ENCODE measurements around the gene PLEKHS1.
"Not testable (repeated sequence)": the region's sequence is repeated elsewhere in the genome, so short reads cannot be mapped to it uniquely, and the experiment has no call there.

PLEKHS1 gene

DNA sequence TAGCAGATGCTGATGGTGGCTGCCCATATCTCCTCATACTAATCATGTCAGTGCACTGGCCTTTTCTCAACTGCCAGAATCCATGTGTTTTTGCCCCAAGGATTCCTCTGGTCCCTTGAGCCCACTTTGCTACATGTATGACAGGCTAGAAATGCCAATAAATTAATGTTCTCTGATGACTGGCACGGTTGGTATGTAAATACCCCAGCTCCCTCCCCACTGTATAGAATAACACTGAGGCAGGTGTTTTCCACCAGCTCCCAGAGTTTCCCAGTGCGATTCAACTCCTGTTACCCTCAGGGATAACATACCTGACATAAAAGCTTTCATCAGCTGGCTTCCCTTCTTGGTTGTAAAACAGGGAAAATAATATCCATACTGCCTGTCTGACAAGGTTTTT, 9.0 kb upstream of the PLEKHS1 start:
- DNase-seq: no peak

DNA sequence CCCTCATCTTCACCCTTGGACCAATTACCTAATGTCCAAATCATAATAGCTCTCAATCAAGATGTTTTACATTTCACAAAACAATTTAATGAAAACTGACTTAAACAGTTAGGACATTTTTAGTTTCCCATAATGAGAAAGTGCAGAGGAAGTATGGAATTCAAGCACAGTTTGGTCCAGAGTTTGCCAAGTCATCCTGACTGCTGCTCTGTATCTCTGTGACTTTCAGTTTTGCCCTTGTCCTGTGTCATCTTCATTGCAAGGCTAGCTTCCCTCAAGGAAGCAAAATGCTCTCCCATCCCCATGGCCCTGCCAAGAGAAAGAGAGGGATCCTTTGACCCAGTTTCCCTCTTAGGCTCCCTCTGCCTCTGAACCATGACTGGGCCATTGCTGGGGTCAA, 7.9 kb upstream of the PLEKHS1 start:
- DNase-seq: no peak

DNA sequence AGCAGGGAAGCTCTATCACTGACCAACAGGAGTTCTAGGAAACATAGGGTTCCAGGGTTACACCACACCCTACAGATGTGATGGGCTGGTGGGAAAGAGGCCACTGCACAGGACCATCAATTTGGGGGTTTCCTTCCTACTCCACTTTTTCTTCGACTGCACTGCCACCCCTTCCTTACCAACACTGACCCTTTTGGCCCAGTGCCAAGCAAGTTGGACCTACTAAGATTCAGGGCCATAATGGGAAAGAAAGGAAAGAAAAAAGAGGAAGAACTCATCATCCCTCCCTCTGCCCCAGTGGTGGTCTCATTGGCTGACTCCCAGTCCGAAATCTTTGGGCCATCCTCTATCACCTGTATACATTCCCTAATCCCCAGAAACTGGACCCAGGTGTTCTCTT, 6.1 kb upstream of the PLEKHS1 start:
- DNase-seq: no peak

DNA sequence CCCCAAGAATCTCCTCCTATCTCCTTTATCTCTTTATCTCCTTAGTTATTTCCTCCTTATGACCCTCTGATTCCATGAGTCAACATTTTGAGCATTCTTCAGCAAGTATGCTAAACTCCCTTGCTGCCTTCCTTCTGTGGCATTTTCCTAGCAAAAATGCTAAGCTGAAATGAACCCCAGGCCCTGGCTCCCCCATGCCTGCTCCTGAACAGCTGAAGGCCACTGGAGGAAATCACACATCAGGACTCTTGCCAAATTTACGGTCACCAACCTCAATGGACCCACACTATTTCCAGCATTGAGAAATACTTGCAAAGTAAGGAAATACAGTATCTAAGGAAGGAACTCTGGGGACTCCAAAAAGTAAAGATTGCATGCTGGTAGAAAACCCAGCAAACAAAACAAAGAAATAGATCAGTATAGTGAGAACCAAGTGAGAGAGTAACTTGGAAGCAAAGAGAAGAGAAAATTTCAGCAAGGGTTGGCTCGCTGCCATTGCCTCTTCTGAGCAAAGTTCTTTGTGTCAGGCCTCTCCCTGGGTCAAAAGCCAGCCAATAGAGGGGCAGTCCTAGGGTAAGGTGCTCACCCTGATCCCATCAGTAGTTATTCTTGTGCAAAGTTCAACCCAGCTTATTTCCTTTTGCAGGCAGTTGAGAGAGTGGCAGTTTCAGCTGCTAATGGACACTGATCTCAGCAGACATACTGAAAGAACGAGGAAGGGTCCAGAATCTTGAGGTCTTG, 5.1 kb upstream of the PLEKHS1 start:
- DNase-seq: no peak

DNA sequence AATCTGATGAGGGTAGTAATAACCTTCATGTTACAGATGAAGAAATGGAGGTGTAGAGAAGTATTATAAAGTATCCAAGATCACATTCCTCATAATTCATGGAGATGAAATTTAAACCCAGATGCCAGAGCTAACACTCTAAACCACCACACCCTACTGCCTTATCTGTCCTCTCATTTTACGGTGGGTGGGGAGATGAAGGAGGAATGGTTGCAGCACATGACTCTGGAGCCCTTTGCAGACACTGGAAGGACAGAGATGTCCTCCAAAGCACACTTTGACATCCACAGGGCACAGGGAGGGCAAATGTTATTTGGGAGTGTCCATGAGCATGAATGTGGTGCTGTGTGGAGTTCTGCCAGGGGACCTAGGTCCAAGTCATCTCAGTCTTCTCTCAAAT, 1.1 kb downstream of the PLEKHS1 start:
- DNase-seq: no peak

DNA sequence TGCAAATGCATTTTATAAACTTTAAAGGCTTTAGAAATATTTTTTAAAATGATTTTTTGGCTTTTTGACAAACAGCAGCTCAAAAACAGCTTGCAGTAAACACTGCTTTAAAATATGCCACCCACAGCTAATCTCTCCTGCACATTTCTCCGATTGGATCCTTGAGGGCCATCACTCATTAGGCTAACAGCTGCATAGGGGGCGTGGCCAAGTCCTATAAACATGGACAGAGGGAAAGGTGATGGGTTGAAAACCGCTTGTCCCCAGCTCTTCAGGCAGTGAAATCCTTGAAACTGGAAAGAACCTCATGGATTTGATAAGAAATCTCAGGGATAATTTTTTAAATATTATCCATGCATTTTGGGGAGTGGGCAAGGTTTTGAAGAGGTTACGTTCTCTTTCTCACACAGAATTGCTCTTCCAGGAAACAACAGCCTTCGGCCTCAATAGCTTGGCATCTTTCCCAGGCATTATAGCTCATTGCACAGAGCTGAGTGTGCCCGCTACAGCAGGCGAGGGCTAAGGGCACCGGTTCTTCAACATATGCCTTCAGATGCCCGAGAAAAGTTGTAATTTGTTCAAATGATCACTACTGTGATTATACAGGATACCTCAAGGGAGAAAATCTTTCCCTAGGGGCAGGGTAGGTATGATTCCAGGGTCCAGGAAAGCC, 1.7 kb downstream of the PLEKHS1 start:
- no peak for DNase-seq

DNA sequence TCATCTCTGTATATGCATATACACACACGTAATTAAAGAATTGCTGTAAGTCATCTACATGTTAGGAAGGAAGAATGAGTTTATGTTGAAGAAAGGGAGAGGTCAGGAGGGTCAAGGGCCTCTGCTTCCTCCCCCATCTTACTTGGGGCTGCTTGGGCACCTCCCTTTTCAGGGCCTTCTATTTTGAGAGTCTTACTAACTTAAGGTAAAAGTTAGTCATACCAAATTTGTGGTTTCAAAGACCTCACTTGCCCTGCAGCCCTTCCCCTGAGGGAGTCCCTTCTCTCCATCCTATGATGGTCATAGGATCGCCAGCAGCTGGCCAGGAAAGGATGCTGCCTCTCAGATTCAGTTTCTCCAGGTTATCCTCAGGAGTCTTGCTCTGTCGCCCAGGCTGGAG, 2.6 kb downstream of the PLEKHS1 start:
- DNase-seq: no peak

DNA sequence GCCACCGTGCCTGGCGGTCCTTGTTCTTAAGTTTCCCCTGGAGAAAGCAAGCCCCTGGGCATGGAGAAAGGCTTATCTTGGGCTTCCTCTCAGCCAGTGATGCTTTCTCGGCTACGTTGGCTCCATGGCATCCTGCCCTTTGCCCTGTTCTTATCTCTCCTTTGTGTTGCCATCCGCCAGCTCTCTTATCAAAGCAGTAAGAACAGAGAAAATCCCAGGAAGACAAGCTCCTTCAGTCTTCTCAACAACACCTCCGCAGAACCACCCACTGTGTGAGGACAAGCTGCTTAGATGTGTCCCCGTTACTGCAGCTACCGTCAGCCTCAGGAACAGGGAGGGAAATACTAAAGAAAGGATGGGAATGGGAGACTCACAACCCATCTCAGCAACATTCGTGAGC, 3.3 kb downstream of the PLEKHS1 start:
- DNase-seq: no peak

DNA sequence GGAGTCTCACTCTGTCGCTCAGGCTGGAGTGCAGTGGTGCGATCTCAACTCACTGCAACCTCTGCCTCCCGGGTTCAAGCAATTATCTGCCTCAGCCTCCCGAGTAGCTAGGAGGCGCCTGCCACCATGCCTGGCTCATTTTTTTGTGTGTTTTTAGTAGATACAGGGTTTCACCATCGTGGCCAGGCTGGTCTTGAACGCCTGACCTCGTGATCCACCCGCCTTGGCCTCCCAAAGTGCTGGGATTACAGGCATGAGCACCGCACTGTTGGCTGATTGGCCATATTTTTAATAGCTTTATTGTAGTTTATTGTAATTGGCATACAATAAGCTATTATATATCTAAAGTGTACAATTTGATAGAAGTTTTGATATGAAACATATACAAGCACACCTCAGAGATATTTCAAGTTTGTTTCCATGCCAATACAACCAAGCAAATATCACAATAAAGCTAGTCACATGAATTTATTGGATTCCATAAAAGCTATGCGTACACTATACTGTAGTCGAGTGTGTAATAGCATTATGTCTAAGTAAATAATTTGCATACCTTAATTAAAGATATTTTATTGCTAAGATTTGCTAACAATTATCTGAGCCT, 5.6 kb downstream of the PLEKHS1 start:
- no peak for DNase-seq

DNA sequence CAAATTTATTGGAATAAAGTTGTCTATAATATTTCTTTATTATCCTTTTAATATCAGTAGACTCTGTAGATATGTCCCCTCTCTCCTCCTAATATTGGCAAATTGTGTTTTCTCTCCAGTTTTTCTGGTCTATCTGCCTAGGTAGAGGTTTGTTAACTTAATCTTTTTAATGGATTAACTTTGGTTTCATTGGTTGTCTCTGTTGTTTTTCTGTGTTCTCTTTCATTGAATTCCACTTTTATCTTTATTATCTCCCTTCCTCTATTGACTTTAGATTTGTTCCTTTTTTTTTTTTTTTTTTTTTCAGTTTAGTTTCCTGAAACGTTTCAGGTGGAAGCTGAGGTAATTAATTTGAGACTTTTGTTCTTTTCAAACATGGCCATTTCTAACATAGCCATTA, 10.6 kb downstream of the PLEKHS1 start:
- DNase-seq: no peak

DNA sequence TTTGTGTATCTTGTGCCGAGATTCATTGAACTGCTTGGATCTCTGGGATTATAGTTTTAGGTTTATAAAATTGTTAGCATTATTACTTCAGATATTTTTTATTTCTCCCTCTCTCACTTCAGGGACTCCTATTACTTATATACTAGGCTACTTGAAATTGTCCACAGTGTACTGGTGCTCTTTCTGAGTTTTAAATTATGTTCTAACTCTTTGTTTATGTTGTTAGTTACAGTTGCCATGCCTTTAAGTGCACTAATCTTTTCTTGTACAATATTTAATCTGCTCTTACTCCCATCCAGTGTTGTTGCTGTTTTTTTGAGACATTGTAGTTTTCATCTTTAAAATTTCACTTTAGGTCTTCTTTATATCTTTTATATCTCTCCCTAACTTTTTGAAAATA, 13.1 kb downstream of the PLEKHS1 start:
- no peak for DNase-seq

DNA sequence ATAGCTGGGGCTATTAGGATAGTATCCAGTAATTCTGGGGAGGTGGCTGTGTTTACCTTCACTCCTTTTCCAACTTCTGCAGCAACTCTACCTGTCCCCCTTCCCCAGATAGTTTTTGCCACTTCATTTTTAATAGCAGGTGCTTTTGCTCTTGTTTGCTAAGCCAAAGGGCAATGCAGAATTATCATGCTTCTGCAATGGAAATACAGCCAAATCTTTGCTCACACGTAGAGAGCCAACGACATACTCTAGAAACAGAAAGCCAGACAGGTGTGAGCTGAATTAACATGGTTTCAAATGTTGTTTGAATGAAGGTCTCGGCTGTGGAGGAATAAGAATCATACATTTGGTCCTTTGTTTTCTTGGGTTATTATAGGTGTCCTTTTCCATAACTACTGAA, 14.4 kb downstream of the PLEKHS1 start:
- DNase-seq: no peak

DNA sequence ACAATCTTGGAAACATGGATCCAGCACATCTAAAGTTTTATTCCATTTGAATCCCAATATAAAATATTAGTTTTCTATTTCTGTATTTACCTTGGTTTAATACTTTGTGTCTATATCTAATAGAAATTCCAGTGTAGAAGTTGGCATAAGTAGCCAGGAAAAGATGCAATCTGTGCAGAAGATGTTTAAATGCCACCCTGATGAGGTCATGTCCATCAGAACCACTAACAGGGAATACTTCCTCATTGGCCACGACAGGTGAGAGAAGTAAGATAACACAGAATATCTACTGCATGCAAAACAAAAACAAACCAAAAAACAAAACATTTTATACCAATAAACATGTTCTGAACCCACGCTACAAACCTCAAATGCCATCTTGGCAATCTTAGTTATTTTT, 15.7 kb downstream of the PLEKHS1 start:
- DNase-seq: no peak

DNA sequence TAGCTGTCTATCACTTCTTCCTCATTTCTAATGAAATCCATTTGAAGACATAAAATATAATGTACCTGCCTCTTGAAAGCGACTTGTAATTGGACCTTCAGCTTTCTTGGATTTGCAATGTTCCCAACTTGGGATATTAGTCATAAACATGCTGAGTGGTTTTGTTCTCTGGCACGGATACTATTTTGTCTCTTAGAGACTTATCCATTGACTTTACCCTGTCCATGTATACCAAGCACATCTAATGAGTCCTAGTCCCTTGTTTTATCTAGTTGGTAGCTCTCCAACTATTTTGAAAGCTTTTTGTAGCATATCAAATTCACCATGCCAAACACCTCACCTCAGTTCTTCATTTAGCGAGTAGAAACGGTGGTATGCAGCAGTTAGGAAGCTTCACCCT, 18.9 kb downstream of the PLEKHS1 start:
- DNase-seq: no peak

DNA sequence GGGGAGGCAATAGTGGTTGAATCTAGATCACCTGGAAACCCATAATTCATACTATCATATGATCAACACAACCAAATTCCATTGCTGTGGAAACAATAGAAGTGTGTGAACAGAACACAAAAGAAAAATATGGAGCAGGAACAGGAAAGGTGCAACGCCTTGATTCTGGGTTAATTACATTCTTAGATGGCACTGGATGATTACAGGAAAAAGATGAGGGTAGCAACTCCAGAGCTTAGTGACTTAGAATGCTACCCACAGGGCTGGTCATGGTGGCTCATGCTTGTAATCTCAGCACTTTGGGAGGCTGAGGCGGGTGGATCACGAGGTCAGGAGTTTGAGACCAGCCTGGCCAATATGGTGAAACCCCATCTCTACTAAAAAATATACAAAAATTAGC, 19.6 kb downstream of the PLEKHS1 start:
- not testable (repeated sequence) for DNase-seq

DNA sequence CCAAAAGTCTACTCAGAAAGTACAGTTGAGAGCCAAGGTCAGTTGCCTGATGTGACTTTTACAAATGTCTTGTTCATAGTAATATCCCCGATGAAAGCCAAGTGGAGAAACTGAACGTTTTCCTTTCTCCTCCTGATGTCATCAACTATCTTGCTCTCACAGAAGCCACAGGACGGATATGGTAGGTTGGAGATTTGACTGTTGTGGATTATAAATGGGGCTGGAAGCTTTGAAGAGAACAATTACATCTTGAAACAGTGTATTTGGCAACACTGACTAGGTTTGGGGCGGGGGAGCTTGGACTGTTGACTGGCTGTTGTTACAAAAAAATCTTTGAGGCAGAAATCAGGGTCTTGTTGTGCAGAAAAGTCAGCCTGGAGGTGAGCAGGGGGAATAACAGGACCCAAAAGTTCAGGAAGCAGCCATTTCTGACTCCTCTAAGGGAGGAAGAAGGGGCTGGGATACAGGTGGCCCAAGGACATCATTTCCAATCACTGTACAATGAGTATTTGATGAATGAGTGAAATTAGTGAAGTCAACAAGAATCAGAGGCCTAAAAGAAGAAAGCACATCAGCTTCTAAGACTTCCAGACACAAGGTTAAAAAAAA, 24.3 kb downstream of the PLEKHS1 start:
- DNase-seq: no peak

DNA sequence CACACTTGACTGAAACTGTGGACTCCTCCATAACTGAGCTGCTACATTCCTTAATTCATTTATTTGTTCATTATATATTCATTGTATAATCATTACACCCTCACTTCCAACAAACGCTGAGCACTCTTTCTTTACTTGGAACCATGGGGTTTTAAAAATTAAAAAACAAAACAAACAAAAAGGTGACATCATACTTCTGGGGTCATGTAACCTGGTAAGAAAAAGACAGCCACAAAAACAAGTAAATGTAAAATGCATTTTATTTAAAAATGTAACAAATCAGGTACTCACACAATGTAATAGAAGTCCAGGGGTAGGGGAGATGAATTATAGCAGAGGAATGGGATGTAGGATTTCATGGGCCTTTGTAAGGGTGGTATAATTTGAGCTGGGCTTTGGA, 25.1 kb downstream of the PLEKHS1 start:
- DNase-seq: no peak

DNA sequence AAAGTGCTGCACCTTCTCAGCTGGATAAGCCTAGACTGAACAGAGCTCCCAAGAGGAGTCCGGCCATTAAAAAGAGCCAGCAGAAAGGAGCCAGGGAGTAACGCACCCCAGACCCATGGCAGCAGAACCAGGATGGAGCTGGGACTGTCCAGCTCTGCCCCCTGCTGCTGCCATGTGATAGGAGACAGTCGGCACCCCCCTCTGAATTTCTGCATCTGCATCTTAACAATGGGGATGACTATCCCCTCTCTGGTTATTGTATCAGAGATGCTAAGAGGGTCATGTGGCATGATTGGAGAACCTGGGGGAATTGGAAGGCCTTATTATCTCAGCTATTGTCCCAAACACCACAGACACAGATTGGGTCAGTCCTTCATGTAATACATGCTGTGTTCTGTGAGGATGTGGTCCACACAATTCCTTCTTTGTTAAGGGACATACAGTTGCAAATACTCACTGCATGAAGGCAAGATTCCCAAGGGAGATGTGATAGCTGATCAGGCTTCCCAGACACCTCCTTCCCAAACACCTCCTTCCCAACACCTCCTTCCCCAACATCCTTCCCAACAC, 29.3 kb downstream of the PLEKHS1 start:
- no peak for DNase-seq

DNA sequence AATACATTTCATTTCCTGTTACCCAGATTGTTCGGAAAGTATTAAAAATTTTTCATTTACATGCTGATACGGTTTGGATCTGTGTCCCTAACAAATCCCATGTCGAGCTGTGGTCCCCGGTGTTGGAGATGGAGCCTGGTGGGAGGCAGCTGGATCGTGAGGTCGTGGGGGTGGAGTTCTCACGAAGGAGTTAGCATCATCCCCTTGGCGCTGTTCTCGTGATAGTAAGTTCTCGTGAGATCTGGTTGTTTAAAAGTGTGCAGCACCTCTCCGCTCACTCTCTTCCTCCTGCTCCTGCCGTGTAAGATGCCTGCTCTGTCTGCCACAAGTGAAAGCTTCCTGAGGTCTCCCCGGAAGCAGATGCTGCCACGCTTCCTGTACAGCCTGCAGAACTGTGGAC, 30.9 kb downstream of the PLEKHS1 start:
- DNase-seq: no peak

DNA sequence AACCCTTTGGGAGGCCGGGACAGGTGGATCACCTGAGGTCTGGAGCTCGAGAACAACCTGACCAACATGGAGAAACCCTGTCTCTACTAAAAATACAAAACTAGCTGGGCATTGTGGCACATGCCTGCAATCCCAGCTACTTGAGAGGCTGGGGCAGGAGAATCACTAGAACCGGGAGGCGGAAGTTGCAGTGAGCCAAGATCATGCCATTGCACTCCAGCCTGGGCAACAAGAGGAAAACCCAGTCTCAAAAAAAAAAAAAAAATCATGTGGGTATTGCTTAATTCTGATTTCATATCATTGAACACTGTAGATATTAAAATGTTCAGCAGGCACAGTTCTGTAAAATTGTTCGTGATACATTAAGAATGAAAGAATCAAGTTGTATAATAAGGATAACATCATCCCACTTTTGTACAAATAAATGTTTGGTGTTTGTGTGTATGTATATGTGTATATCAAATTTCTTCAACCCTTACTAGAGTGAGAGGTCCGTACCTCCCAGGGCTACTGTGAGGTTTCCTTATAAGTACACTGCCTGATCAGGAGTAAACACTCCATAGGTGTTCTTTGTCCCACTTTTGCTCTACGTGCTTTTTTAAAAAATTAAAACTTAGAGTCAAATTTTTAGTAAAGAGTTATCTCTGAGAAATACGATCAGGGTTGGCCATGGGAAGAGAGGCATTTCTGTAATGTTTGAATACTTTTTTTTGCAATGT, 31.7 kb downstream of the PLEKHS1 start:
- DNase-seq: no peak

DNA sequence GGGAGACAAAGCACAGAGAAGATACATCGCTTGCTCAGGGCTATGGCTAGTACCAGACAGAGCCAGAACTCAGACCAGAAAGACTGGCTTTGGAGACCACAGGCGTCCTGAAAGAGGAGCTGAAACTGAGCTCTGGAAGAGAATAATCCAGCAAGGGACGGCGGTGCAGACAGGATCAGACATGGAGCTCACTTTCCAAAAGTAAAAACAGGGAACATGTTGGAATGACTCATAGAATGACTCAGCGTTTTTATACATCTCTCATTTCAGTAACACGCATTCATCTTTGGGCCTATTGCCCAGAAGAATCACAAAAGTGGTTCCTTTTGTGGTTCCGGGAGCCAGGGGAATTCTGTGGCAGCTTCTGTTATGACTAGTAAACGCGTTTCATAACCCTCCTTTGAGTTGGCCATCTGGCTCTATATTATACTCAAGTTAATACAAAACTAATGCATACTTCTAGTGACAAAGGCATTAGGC, 37.2 kb downstream of the PLEKHS1 start:
- no peak for DNase-seq

DNA sequence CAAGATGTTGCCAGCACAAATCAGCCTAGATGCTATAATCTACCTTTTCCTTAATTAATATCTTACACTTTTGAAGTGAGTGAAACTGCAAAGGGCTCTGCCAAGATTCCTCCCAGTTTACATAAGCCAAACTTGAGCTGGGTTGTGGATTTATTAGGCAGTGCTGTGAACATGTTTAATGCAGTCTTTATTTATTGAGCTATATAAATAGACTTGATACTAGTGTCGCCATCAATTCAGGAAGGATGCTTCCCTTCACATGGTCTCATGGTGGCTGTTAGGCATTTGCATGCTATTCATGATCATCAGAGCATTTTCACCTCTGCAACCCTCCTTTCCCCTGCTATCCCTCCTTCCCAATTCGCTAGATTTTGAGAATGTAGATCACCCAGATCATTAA, 40.2 kb downstream of the PLEKHS1 start:
- DNase-seq: no peak

DNA sequence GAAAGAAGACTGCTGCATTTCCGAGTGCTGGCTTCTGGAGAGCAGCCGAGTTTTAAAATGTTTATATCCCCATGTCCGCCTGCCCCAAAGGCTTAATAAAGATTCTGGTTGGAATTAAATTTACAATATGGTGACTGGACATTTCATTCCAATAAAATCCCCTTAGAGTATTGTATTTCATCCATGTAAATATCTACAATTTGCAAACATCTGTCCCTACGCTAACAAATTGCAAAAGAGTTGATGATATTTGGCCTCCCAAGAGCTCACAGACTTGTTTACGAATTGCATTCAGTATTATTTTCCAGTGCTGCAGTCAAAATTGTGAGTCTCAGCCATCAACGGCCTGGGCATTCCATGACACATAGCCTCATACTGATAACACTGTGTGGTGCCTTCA, 50.1 kb downstream of the PLEKHS1 start:
- no peak for DNase-seq
